Adrenal gland (tissue), 5 donors: ENCODE results near the gene CA14.

Source experiments
- POLR2A ChIP-seq, 2 donors: fragments of 450-650 bp; IDR thresholded peaks; one replicate each; pipeline ENCODE4 v1.6.1; 2017; ENCODE audit warnings: antibody characterized with exemption in 2 of 2, mild to moderate bottlenecking in 2 of 2, moderate library complexity in 1 of 2
- TF ChIP-seq, protein P1 (sequence below), 6 experiments: fragments of 450-650 bp in 4 of 6; fragments of 200-600 bp in 2 of 6; sonication (generic) in 1 of 6; IDR thresholded peaks; 1 replicate in 5 of 6; 2 replicates in 1 of 6; pipeline versions ENCODE4 v1.5.1 to v1.8.0; 2016 to 2021; ENCODE audit warnings: antibody characterized with exemption in 6 of 6, mild to moderate bottlenecking in 2 of 6, moderate library complexity in 1 of 6
- donor health status: DM: no; HTN: no; CAD: no.

DNA sequence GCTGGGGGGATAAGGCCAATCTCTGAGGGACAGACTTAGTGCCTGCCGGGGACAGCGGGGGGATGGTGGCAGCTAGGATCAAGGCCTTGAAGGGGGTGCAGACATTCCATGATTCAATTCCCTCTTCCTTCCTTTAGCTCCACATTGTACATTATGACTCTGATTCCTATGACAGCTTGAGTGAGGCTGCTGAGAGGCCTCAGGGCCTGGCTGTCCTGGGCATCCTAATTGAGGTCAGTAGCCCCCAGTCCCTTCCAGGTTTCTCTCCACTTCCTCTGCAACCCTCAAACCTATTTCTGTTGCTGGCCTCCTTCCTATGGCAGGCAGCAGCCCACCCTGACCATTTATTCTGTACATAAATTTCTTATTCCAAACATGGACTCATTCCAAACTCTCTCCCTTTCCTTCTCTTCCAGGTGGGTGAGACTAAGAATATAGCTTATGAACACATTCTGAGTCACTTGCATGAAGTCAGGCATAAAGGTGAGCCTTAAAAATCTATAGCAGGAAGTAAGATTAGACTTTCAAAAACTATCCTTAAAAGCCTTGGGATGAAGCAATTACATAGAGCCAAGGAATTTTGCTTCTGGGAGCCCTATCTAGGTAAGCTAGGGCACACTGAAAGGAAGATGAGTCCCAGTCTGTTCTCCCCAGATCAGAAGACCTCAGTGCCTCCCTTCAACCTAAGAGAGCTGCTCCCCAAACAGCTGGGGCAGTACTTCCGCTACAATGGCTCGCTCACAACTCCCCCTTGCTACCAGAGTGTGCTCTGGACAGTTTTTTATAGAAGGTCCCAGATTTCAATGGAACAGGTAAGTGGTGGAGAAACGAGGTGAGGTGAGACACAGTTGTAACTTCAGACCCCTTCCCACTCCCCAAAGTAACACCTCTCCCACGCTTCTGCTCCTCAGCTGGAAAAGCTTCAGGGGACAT is 5.1 kb downstream of the CA14 start:
- TF ChIP-seq, protein P1, sequence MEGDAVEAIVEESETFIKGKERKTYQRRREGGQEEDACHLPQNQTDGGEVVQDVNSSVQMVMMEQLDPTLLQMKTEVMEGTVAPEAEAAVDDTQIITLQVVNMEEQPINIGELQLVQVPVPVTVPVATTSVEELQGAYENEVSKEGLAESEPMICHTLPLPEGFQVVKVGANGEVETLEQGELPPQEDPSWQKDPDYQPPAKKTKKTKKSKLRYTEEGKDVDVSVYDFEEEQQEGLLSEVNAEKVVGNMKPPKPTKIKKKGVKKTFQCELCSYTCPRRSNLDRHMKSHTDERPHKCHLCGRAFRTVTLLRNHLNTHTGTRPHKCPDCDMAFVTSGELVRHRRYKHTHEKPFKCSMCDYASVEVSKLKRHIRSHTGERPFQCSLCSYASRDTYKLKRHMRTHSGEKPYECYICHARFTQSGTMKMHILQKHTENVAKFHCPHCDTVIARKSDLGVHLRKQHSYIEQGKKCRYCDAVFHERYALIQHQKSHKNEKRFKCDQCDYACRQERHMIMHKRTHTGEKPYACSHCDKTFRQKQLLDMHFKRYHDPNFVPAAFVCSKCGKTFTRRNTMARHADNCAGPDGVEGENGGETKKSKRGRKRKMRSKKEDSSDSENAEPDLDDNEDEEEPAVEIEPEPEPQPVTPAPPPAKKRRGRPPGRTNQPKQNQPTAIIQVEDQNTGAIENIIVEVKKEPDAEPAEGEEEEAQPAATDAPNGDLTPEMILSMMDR (IDR thresholded peaks at IDR 0.05): no peak
- TF ChIP-seq POLR2A (IDR thresholded peaks at IDR 0.05): no peak
